HT-29 (cell line): Measurements from ENCODE around the gene KIAA1671. TPM values are rescaled to one million over a fixed set of nuclear protein-coding genes. Genes with fewer than 3 reads are reported as not detected.

ENCODE experiments used
- DNase-seq: peaks from one replicate; pipeline ENCODE4 v3.0.0-alpha.2; 2015; ENCODE audit warnings: low spot score
- total RNA-seq: library from RNA; depleted of rRNA; stranded (reverse); fragments of >200 nt; shearing (Covaris generic); gene quantifications from 2 replicates; pipeline ENCODE4 v1.2.3, GENCODE V29; 2014

The KIAA1671 gene
- total RNA-seq, 1 experiment from 2014 or later, result 11.2 TPM

DNA sequence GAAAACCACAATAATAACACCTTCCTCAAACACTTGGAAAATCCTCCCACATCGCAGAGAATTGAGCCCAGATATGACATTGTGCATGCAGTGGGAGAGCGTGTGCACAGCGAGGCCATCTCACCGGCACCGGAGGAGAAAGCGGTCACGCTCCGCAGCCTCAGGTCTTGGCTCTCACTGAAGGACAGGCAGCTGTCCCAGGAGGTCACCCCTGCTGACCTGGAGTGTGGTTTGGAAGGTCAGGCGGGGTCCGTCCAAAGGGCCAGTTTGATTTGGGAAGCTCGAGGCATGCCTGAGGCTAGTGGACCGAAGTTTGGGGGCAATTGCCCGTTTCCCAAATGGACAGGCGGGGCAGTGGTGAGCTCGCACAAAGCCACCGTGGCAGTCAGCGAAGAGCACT lies 86.7 kb downstream of the KIAA1671 start:
- DNase-seq, result no peak

DNA sequence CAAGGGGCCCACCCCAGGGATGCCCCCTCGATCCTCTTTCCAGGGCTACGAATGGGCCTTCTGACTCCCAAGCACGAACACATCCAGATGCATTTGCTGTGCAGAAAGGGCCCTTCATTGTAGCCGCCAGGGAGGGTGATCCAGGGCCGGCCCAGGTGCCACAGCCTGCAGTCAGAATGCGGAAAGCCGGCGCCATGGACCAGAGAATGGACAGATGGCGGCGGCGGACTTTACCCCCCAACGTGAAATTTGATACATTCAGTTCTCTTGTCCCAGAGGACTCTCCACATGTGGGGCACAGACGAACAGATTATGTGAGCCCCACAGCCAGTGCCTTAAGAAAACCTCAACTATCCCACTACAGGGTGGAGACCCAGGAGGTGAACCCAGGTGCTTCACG lies 87.2 kb downstream of the KIAA1671 start:
- DNase-seq, result no peak

- no peak for DNase-seq
Measured at GRCh38 chr22:25045159-25045558, 92.6 kb downstream of the KIAA1671 start.

DNA sequence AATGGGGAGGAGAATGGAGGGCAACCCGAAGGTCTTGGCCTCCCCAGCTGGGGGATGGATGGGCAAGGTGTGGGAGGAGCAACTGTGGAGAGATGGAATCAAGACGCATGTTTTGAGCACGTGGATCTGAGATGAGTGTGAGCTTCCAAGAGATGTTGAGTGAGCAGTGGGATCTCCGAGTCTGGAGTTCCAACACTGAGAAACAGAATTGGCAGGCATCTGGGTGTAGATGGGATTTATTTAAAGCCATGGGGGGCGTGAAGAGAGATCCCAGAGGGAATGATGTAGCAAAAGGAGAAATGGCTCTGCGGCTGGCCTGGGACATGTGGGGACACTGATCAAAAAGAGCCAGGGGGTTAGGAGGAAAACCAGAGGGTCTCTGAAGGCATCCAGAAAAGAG lies 95.6 kb downstream of the KIAA1671 start:
- DNase-seq, result no peak

GRCh38 chr22:25048659-25049647 lies 96.4 kb downstream of the KIAA1671 start:
- DNase-seq, result peak; percentile 77

DNA sequence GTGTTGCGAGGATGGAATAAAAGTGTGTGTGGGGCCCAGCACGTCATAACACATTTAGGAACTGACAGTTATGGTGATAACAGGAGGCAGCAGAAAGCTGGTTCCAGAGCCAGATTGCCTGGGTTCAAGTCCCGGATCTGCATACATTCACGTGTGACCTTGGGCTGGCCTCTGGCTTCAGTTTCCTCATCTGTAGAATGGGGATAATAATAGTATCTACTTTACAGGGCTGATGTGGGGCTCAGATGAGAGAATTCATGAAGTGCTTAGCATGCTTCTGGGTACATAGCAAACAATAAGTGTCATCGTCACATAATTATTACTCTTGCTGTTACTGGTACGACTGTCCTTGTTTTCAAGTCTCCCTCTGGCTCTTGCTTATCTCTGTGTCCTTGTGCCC lies 97.3 kb downstream of the KIAA1671 start:
- DNase-seq, result no peak

- DNase-seq, result no peak
Measured at GRCh38 chr22:25050566-25050965, 98.0 kb downstream of the KIAA1671 start.

DNA sequence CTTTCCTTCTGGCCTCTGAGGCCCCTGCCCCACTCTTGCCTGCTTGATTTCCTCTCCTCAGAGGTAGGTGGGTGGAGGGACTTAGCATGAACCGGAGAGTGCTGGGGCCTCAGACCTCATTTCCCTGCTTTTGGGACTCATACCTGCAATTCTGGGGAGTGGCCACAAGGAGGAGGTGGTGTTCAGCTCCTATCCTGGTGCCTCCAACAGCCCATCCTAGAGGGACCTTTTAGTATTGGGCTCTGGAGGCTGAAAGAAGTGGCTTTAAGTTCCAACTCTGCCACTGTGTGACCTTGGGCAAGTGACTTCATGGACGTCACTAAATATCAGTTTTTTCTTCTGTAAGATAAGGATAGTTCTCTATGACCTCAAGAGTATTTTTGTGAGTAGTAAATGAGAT lies 98.6 kb downstream of the KIAA1671 start:
- DNase-seq, result peak; percentile 29

DNA sequence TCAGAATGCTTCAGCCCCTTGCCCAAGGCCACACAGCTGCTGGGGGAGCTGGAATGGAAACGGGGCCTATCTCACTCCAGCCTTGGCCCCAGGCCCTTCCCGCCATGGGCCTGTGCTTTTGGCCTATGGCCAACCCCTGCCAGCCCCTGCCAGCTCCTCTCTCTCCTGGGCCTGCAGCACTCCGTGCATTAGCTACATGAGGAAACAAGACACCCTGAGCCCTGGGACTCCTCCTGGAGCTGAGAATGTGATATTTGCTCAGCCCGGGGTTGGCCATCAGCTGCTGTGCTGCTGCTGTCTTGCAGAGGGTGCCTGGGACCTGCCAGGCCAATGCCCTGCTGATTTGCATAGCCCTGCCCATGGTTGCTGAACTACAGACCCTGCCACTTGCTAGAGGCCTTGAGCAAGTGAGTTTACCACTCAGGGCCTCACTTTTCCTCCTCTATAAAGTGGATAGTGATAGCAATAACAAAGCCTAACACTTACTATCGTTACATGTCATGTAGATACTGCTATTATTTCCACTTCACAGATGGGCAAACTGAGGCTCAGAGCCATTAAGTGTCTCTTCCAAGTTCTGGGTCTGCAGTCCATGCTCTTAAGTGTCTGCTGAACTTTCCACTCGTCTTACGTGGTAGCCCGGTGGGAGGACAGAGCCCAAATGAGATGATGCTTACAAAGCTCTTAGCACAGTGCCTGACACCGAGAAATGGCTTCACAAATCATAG lies 99.6 kb downstream of the KIAA1671 start:
- no peak for DNase-seq

DNA sequence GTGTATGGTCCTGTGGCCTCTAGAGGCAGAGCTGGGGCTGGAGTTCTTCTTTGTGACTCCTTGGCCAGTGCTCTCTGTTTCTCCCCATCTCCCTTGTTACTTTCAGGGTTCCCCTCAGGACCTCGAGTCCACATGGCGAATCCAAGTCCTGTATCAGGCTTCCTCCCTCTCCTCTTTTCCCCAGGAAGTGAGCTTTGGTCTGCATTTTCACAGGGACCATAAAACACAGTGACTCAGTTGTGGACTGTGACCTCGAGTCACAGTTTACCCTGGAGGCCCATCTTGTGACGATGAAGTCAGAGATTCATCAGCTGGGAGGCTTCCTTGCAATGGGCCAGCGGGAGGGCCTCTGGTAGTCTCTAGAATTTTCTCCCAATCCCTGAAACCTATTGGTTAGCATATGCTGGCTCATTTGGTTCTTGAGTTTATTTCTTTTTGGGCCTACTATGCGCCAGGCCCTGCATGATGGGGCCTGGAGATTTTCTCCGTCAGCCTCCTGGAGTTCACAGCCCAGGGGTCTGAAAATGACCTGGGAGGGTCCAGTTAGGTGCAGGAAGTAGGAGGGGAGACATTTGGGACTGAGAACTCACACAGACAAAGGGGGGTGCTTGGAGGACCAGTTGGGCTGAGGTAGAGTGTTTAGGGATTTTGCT lies 100.8 kb downstream of the KIAA1671 start:
- DNase-seq, result no peak

GRCh38 chr22:25054943-25055511 lies 102.5 kb downstream of the KIAA1671 start:
- DNase-seq, result no peak

- peak; percentile 76 for DNase-seq
Measured at GRCh38 chr22:25057013-25057881, 104.7 kb downstream of the KIAA1671 start.

DNA sequence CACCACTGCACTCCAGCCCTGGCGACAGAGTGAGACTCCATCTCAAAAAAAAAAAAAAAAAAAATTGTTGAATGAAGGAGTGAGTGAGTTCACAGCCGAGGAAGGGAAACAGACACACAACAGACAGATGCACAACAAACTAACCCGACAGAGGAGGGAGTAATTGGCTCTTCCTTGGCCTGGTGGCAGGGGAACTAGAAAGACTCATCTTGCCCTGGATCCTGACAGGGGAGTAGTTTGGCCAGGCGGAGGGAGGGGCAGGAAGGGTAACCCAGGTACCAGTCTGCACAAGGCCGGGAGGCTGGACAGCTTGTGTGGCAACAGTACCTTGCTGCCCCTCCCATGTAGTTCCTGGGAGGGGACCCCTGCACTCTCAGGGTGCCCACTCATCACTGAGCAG lies 106.9 kb downstream of the KIAA1671 start:
- no peak for DNase-seq

GRCh38 chr22:25060522-25061071 lies 108.1 kb downstream of the KIAA1671 start:
- no peak for DNase-seq

DNA sequence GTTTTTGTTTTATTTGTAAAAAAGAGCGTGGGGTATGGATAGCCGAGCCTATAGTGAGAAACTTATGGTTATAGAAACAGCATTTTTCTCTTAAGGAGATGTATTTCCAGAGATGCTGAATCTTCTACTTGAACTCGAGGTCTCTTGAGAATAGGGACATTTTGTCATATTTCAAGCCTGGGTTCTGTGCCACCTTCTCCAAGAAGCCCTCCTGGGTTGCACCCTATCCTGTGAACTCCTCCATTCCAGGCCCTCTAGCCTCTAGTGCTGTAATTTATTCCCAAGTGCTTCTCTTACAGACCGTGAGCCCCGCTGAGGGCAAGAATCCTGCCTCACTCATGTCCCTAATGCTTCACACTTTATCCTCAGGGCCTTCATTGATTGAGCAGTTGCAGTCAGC lies 108.6 kb downstream of the KIAA1671 start:
- no peak for DNase-seq

GRCh38 chr22:25061605-25062376 lies 109.3 kb downstream of the KIAA1671 start:
- no peak for DNase-seq

DNA sequence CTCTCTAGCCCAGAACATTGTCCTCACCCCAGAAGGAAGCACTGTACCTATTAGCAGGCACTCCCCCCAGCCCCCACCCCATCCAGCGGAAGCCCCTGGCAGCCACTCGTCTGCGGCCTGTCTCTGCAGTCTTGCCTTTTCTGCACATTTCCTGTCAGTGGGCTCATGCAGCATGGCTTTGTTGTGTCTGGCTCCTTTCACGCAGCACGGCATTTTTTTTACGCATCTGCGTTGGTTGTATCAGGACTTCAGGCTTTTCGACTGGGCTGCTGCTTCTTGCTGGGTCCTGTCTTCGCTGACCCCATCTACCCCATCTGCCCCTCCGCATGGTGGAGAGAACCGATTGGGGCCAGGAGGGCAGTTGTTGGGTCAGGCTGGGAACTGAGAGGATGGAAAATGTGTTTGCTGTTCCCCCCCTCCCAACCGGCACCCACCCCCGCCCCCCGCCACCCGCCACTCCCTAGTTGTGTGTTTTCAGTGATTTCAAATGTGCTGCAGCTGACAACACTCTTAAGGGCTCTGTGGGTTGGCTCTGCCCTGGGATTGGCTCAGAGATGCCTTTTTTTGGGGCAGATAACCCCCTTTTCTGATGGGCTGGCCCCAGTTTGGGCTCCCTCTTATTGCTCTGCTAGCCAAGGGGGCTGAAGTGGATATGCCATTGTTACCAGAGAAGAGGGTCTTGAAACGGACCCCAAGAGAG lies 110.0 kb downstream of the KIAA1671 start:
- DNase-seq, result no peak

DNA sequence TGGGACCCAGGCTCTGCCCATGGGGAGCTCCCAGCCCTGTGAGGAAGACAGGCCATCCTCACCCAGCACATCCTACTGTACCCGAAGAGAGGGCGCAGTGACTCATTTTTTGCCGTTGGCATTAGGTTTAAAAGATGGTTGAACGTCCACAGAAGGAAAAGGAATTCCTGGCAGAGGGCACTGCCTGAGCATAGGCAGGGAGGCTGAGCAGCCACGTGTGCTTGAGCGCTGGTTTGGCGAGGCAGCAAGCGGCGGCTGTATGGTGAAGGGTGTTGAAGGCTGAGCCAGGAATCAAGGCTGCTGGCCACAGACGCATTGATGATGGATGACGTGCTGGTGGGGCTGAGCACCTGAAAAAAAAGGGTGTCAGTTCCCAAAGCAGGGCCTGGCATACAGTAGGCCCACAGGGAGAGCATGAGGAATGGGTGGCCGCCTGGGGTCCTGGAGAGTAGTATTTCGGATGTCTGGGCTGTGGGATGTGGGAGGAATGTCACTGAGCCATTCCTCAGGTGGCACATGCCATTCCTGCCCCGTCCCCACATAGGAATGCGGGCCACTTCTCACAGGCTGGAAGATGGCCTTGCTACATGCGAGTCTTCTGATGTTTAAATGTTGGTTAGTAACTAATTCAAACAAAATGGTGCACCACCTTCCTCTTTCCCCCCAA lies 112.5 kb downstream of the KIAA1671 start:
- no peak for DNase-seq
